Effector memory CD4-positive, alpha-beta T cell (primary cell): ENCODE results near the gene OR4F17.
"Not testable (repeated sequence)": the region's sequence is repeated elsewhere in the genome, so short reads cannot be mapped to it uniquely, and the experiment has no call there.

Experiments used
- DNase-seq, 3 donors: peaks; one replicate each; pipeline ENCODE4 v3.0.0-alpha.2; 2020
- H3K27ac ChIP-seq: 2 replicates; pipeline ENCODE4 v1.7.0; 2013; ENCODE audit warnings: mild to moderate bottlenecking, low read length, moderate library complexity; ENCODE audit not compliant: insufficient read depth, poor library complexity, severe bottlenecking
- H3K27me3 ChIP-seq: replicated peaks from 2 replicates; pipeline ENCODE4 v1.7.0; 2013; ENCODE audit warnings: mild to moderate bottlenecking, low read length; ENCODE audit not compliant: insufficient read depth, control insufficient read depth, poor library complexity, severe bottlenecking
- H3K36me3 ChIP-seq: 2 replicates; pipeline ENCODE4 v1.7.0; 2013; ENCODE audit warnings: mild to moderate bottlenecking, low read length, moderate library complexity; ENCODE audit not compliant: control insufficient read depth, insufficient read depth
- H3K4me1 ChIP-seq: 2 replicates; pipeline ENCODE4 v1.7.0; 2013; ENCODE audit warnings: low read length, mild to moderate bottlenecking; ENCODE audit not compliant: control insufficient read depth, insufficient read depth, poor library complexity, severe bottlenecking
- H3K4me3 ChIP-seq: 2 replicates; pipeline ENCODE4 v1.7.0; 2013; ENCODE audit warnings: low read length, low read depth, mild to moderate bottlenecking; ENCODE audit not compliant: insufficient read depth, poor library complexity, severe bottlenecking
- H3K9me3 ChIP-seq: 2 replicates; pipeline ENCODE4 v1.7.0; 2013; ENCODE audit warnings: mild to moderate bottlenecking, low read length, moderate library complexity; ENCODE audit not compliant: control insufficient read depth
- total RNA-seq, 3 donors: gene quantifications; one replicate each; lab custom pipeline; 2026; lab: John Stamatoyannopoulos, UW

The OR4F17 gene, protein sequence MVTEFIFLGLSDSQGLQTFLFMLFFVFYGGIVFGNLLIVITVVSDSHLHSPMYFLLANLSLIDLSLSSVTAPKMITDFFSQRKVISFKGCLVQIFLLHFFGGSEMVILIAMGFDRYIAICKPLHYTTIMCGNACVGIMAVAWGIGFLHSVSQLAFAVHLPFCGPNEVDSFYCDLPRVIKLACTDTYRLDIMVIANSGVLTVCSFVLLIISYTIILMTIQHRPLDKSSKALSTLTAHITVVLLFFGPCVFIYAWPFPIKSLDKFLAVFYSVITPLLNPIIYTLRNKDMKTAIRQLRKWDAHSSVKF
- 0 reads per million in 3 donors for total RNA-seq

DNA sequence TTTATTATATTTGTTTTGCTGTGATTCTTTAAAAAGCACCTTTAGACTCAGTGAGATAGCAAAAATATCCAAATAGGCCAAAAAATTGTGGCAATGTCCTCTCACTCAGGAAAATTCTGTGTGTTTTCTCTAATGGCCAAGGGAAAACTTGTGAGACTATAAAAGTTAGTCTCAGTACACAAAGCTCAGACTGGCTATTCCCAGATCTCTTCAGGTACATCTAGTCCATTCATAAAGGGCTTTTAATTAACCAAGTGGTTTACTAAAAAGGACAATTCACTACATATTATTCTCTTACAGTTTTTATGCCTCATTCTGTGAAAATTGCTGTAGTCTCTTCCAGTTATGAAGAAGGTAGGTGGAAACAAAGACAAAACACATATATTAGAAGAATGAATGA lies at the start of gene OR4F17:
OR4F17 (plus strand) TSS at position 301 of the 400 bp plus-strand sequence. CDS start 3,575 bp downstream, outside the sequence.
- not testable (repeated sequence) for H3K27me3 ChIP-seq, H3K27ac ChIP-seq, H3K4me3 ChIP-seq, H3K36me3 ChIP-seq, DNase-seq, H3K9me3 ChIP-seq, H3K4me1 ChIP-seq

DNA sequence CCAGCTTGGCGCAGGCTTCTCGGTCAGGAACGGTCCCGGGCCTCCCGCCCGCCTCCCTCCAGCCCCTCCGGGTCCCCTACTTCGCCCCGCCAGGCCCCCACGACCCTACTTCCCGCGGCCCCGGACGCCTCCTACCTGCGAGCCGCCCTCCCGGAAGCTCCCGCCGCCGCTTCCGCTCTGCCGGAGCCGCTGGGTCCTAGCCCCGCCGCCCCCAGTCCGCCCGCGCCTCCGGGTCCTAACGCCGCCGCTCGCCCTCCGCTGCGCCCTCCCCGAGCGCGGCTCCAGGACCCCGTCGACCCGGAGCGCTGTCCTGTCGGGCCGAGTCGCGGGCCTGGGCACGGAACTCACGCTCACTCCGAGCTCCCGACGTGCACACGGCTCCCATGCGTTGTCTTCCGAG lies 36.1 kb upstream of the OR4F17 start:
- H3K27me3 ChIP-seq, H3K4me3 ChIP-seq, H3K4me1 ChIP-seq, H3K36me3 ChIP-seq, H3K27ac ChIP-seq, H3K9me3 ChIP-seq: not testable (repeated sequence)
- DNase-seq, result peak; percentile 1 to 27 (median 10)

DNA sequence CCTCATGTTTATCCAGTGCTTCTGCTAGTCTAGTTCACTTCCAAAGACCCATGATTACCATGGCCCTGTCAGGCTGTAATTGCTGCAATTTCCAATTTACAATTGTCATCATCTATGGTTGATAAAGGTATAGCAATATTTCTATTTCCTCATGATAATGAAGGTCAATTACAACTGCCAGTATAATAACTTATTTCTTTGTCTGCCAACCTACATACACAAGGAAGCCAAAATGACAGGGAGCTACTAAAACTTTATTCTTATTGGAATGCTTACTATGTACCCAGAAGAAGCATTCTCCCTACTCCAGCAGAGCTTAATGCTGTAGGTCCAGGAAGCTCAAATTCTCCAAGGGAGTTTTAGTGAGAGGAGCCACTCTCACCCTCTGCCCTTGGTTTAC lies 24.0 kb upstream of the OR4F17 start:
- not testable (repeated sequence) for H3K4me3 ChIP-seq, H3K27me3 ChIP-seq, H3K36me3 ChIP-seq, H3K4me1 ChIP-seq, DNase-seq, H3K9me3 ChIP-seq, H3K27ac ChIP-seq

DNA sequence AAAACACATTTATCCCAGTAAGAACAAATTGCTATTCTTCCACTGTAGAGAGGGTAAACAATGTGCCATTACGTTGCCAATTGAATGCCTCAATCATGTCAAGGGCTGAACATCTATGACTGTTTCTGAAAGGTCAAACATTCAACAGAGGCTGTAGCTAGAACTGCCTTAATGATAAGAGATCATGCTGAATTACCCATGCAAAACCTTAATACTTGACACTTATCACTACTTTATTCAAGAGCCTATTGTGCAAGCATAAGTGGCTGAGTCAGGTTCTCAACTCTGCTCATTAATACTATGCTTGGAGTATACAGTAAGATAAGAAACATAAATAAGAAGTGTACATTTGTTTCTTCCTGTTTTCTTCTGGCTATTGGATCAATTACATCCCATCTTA lies 23.3 kb upstream of the OR4F17 start:
- not testable (repeated sequence) for H3K9me3 ChIP-seq, H3K4me3 ChIP-seq, H3K27me3 ChIP-seq, DNase-seq, H3K36me3 ChIP-seq, H3K4me1 ChIP-seq, H3K27ac ChIP-seq

DNA sequence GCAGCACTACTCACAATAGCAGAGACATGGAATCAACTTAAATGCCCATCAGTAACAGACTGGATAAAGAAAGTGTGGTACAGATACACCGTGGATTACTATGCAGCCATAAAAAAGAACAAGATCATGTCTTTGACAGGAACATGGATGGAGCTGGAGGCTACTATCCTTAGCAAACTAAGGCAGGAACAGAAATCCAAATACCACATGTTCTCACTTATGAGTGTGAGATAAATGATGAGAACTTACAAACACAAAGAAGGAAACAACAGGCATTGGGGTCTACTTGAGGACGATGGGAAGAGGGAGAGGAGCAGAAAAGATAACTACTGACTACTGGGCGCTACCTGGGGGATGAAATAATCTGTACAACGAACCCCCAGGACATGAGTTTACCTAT lies 16.2 kb upstream of the OR4F17 start:
- H3K4me3 ChIP-seq, H3K27me3 ChIP-seq, H3K36me3 ChIP-seq, H3K4me1 ChIP-seq, H3K27ac ChIP-seq, DNase-seq, H3K9me3 ChIP-seq: not testable (repeated sequence)

DNA sequence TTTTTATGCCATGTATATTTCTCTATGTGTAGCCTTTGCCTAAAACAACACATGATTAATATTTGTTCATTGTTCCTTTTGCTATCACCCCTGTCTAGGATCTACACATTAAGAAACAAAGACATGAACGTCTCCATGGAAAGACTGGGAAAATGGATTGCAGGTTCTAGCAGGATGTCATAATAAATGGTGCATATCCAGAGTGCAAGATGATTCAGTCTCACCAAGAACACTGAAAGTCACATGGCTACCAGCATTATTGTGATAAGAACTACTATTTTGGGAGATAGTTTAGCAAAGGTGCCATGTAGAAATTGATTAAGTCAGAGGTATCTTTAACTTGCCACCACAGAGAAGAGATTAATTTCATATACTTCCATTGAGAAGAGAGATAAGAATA lies 12.1 kb upstream of the OR4F17 start:
- H3K4me1 ChIP-seq, H3K36me3 ChIP-seq, H3K27ac ChIP-seq, H3K9me3 ChIP-seq, DNase-seq, H3K27me3 ChIP-seq, H3K4me3 ChIP-seq: not testable (repeated sequence)

DNA sequence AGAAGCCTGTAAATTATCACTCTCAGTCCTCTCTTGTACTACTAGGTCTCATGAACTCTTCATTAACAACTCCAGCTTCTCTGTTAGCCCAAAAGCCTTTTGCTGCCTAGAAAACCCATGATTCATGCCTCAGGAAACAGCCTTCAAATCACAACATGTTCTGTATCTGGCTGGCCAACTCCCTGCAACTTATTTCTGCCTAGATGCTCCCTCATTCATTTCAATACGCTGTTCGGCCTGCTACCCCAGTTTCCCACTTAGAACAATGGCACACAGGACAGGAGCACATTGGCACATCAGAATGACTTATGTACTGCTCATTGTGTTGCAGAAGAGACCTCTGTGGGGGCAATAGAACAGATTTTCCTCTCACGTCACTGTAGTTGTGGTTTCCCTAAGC lies 9.3 kb upstream of the OR4F17 start:
- not testable (repeated sequence) for H3K4me1 ChIP-seq, H3K4me3 ChIP-seq, H3K27me3 ChIP-seq, H3K36me3 ChIP-seq, DNase-seq, H3K9me3 ChIP-seq, H3K27ac ChIP-seq

DNA sequence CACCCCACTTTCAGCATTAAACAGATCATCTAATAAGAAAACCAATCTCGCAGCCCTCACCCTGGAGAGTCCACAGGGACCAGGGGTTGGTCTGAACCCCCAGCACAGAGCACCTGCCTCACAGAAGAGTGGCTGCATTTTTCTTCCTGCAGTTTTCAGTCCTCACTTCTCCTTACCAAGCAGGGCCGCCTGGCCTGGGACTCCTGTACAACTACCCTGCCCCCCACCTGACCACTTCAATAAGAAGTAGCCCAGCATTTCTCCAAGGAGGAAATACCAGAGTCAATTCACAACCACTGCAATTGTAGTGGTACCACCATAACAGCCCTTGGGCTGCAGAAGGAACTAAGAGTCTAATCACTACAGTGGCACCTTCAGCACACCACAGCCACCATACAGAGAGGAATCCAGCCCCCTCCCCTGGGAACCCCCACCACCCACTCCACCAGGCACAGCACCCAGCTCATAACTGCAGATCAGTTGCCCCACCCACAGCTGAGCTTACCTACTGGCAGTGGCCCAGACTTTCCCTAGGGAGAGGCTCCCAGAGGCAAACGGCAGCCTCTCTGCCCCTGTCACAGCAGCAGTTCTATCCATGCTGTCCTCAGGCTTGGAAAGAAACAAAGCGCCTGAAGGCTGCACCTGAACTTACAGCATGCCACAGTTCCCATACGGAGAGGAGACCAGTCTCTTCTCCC lies 13.7 kb downstream of the OR4F17 start:
- not testable (repeated sequence) for H3K4me3 ChIP-seq, H3K27ac ChIP-seq, DNase-seq, H3K36me3 ChIP-seq, H3K27me3 ChIP-seq, H3K4me1 ChIP-seq, H3K9me3 ChIP-seq
